ENCODE measurements around the gene RASSF5. TPM values are rescaled to one million over a fixed set of nuclear protein-coding genes. Genes with fewer than 3 reads are reported as not detected.

RASSF5 gene
- total and polyA plus RNA-seq, 2 donors from 2014 or later, result 2.4 to 18.8 TPM

GRCh38 chr1:206505702-206506355, 1.5 kb upstream of the RASSF5 start:
- Histone ChIP-seq H3K27me3 (ENCODE audit: control insufficient read depth, insufficient read depth, low read length) (peaks cover 7% of the 10 kb centered on the region), H3K27ac (ENCODE audit: low read depth in 2 of 2, low read length in 2 of 2) (no peak overlapping the region), H3K36me3 (ENCODE audit: control insufficient read depth in 2 of 3, insufficient read depth in 3 of 3, low read length in 3 of 3) (no peaks in the 10 kb centered on the region), H3K4me1 (ENCODE audit: control insufficient read depth in 2 of 3, insufficient read depth in 2 of 3, low read depth in 1 of 3, low read length in 3 of 3) (peaks cover 0 to 18% (median 6%) of the 10 kb centered on the region in 3 donors), H3K9me3 (ENCODE audit: control insufficient read depth in 2 of 3, insufficient read depth in 1 of 3, low read length in 3 of 3) (no peaks in the 10 kb centered on the region), H3K9ac (ENCODE audit: low read length in 3 of 3) (no peak overlapping the region), H3K4me3 (ENCODE audit: low read length in 3 of 3) (peak overlapping the region in 1 of 3 donors; percentile 65)
- intact Hi-C loops (cut with DNase I), result no loop called here
- DNase-seq, result no peak
- no peak for FAIRE-seq
- peak; percentile 38 for TF ChIP-seq CTCF (IDR thresholded peaks at IDR 0.05; ENCODE audit: borderline replicate concordance, extremely low read depth, insufficient read depth)

GRCh38 chr1:206506405-206507283, 687 bp upstream of the RASSF5 start:
- TF ChIP-seq CTCF (IDR thresholded peaks at IDR 0.05; ENCODE audit: borderline replicate concordance, extremely low read depth, insufficient read depth), result no peak
- Histone ChIP-seq H3K27me3 (ENCODE audit: control insufficient read depth, insufficient read depth, low read length) (peaks cover 7% of the 10 kb centered on the region), H3K9me3 (ENCODE audit: control insufficient read depth in 2 of 3, insufficient read depth in 1 of 3, low read length in 3 of 3) (no peaks in the 10 kb centered on the region), H3K9ac (ENCODE audit: low read length in 3 of 3) (no peak overlapping the region), H3K4me3 (ENCODE audit: low read length in 3 of 3) (peak overlapping the region; percentile 28 to 65 (median 55)), H3K4me1 (ENCODE audit: control insufficient read depth in 2 of 3, insufficient read depth in 2 of 3, low read depth in 1 of 3, low read length in 3 of 3) (peaks cover 0 to 19% (median 6%) of the 10 kb centered on the region in 3 donors), H3K36me3 (ENCODE audit: control insufficient read depth in 2 of 3, insufficient read depth in 3 of 3, low read length in 3 of 3) (no peaks in the 10 kb centered on the region), H3K27ac (ENCODE audit: low read depth in 2 of 2, low read length in 2 of 2) (no peak overlapping the region)
- intact Hi-C loops (cut with DNase I), result no loop called here
- DNase-seq, result peak in 3 of 5 donors; percentile 34 to 83 (median 52)
- no peak for FAIRE-seq

GRCh38 chr1:206508130-206508889, 979 bp downstream of the RASSF5 start:
- H3K27me3 ChIP-seq (ENCODE audit: control insufficient read depth, insufficient read depth, low read length), result peaks cover 7% of the 10 kb centered on the region
- peaks cover 0 to 17% (median 2%) of the 10 kb centered on the region in 3 donors for H3K4me1 ChIP-seq (ENCODE audit: control insufficient read depth in 2 of 3, insufficient read depth in 2 of 3, low read depth in 1 of 3, low read length in 3 of 3)
- no peak for TF ChIP-seq CTCF (IDR thresholded peaks at IDR 0.05; ENCODE audit: borderline replicate concordance, extremely low read depth, insufficient read depth)
- no peak for FAIRE-seq
- peak overlapping the region in 1 of 2 donors; percentile 14 for H3K27ac ChIP-seq (ENCODE audit: low read depth in 2 of 2, low read length in 2 of 2)
- no peaks in the 10 kb centered on the region for H3K36me3 ChIP-seq (ENCODE audit: control insufficient read depth in 2 of 3, insufficient read depth in 3 of 3, low read length in 3 of 3)
- DNase-seq, result no peak
- H3K9me3 ChIP-seq (ENCODE audit: control insufficient read depth in 2 of 3, insufficient read depth in 1 of 3, low read length in 3 of 3), result no peaks in the 10 kb centered on the region
- H3K9ac ChIP-seq (ENCODE audit: low read length in 3 of 3), result no peak overlapping the region
- peak overlapping the region in 2 of 3 donors; percentile 25 to 65 for H3K4me3 ChIP-seq (ENCODE audit: low read length in 3 of 3)
- intact Hi-C loops (cut with DNase I), result no loop called here

Data from kidney (tissue), 14 donors.